Brain pericyte (primary cell): ENCODE results near the gene ADAMTS9.

Experiments
- DNase-seq: peaks from one replicate; pipeline ENCODE4 v3.0.0-alpha.2; 2012; ENCODE audit warnings: low read depth, low spot score

The ADAMTS9 gene

GRCh38 chr3:64687781-64688604 is at the start of gene ADAMTS9:
Gene ADAMTS9 (minus strand): TSS chr3:64688000. CDS start chr3:64687657, 343 bp downstream.
- peak; percentile 13 for DNase-seq

GRCh38 chr3:64732576-64732975 is 44.8 kb upstream of the ADAMTS9 start:
- DNase-seq = peak; percentile 17

- no peak for DNase-seq
Observed at GRCh38 chr3:64730681-64731080, 42.9 kb upstream of the ADAMTS9 start.

GRCh38 chr3:64728994-64729393 is 41.2 kb upstream of the ADAMTS9 start:
- no peak for DNase-seq

- no peak for DNase-seq
Observed at GRCh38 chr3:64728428-64728827, 40.6 kb upstream of the ADAMTS9 start.

- no peak for DNase-seq
Observed at GRCh38 chr3:64726414-64727090, 38.8 kb upstream of the ADAMTS9 start.

- no peak for DNase-seq
Observed at GRCh38 chr3:64718976-64719375, 31.2 kb upstream of the ADAMTS9 start.

GRCh38 chr3:64717872-64718613 is 30.2 kb upstream of the ADAMTS9 start:
- no peak for DNase-seq

- DNase-seq = no peak
Observed at GRCh38 chr3:64717411-64717810, 29.6 kb upstream of the ADAMTS9 start.

- DNase-seq = no peak
Observed at GRCh38 chr3:64716110-64716710, 28.4 kb upstream of the ADAMTS9 start.

- no peak for DNase-seq
Observed at GRCh38 chr3:64715211-64715982, 27.6 kb upstream of the ADAMTS9 start.

GRCh38 chr3:64708456-64708855 is 20.7 kb upstream of the ADAMTS9 start:
- no peak for DNase-seq

GRCh38 chr3:64705946-64706345 is 18.1 kb upstream of the ADAMTS9 start:
- DNase-seq = no peak

- no peak for DNase-seq
Observed at GRCh38 chr3:64696896-64697295, 9.1 kb upstream of the ADAMTS9 start.

- DNase-seq = no peak
Observed at GRCh38 chr3:64694114-64694513, 6.3 kb upstream of the ADAMTS9 start.

- DNase-seq = no peak
Observed at GRCh38 chr3:64693031-64693430, 5.2 kb upstream of the ADAMTS9 start.

- no peak for DNase-seq
Observed at GRCh38 chr3:64691051-64691450, 3.3 kb upstream of the ADAMTS9 start.

GRCh38 chr3:64687086-64687780 is 567 bp downstream of the ADAMTS9 start:
- DNase-seq = no peak

GRCh38 chr3:64686446-64686908 is 1.3 kb downstream of the ADAMTS9 start:
- DNase-seq = no peak

- DNase-seq = peak; percentile 79
Observed at GRCh38 chr3:64685800-64686445, 1.9 kb downstream of the ADAMTS9 start.
